Fibroblast of skin of right biceps (primary cell): ENCODE data around the gene SMARCD2.

ENCODE experiments used
- DNase-seq: peaks from one replicate; pipeline ENCODE4 v3.0.0-alpha.2; 2013

The SMARCD2 gene

GRCh38 chr17:63831505-63831904 is 11.0 kb downstream of the SMARCD2 start:
- DNase-seq: no peak

- DNase-seq: no peak
Measured at GRCh38 chr17:63830904-63831491, 11.5 kb downstream of the SMARCD2 start.

DNA sequence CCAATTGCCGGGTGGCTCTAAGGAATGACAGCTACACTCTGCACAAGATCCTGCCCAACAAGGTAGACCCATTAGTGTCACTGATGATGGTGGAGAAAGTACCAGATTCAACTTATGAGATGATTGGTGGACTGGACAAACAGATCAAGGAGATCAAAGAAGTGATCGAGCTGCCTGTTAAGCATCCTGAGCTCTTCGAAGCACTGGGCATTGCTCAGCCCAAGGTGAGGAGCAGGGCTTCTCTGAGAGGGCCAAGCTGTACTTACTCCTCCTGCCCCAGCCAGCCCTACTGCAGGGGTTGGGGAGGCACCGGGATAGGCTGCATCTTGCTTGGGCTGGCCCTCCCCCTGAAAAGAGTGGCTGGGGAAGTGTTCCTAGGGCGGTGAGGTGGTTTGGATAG is 12.2 kb downstream of the SMARCD2 start:
- DNase-seq: no peak

DNA sequence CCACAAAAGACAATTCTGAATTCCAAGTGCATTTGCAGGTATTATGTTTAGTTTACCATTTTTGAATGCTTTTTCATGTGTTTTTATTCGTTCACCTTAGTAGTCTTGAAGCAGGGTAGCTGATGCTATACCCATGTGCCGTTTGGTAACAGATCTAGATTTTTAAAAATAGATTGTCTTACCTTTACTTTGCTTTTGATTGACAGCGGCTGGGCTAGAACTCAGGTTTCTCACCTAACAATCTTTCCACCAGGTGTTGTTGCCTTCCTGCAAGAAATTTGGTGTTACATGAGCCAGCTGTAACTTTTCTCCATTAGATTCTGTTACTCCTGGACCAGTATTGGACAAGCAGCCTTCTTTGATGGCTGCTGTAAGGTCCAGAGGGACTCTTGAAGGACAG is 13.5 kb downstream of the SMARCD2 start:
- DNase-seq: no peak

DNA sequence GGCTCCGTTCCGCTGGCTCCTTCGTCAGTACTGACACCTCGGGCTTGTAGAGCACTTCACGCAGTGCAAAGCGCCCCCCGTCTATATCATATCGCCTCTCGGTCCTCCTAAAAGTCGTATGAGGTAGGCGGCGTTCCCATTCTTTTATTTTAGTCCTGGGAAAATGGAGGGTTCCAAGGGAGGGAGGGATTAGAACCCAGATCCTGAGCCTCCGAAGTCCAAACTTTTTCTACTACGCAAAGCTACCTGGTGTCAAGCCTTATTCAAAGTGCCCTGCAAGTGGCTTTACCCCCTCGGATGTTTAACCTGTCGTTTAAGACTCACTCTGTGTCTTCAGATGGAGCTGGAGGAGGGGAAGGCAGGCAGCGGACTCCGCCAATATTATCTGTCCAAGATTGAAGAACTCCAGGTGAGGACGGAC is 14.7 kb downstream of the SMARCD2 start:
- no peak for DNase-seq

DNA sequence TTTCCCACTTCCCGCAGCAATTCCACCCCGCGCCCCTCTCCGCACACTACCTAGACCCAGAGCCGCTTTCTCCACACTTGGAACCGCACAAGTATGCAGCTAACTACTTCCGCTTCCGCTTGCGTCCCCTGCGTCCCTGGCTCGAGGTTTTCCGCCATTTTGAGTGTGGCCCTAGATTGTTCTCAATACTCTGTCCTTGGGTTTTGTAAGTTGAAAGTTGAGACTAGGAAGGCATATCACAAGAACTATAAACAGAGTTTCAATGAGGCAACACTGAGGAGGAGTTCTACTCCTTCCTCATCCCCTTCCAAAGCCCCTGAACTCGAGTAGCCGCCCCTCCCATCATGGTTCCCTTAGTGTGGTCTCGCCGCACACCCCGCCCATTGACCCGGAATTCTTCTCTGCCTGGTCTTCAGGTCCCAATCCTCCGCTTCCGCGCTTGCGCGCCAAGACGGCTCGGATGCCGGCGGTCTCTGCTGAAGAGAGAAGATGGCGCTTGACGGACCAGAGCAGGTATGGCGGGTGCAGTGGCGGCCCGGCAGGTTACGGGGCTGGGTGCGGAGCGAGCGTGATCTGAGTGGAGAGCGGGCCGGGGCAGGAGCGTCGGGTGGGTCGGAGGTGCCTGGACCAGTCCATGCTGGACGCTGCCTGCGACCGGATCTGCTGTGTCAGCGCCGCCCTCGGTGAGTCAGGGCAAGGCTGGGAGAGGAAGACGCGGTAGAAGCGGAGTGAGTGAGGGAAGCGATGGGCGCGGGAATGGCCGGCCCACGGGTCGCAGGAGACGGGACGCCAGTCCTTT is 15.3 kb downstream of the SMARCD2 start, which contains the start of the genes FTSJ3 and PSMC5:
Gene FTSJ3 (minus strand): TSS at position 662 of the 799 bp plus-strand sequence. CDS start 761 bp downstream, outside the sequence.
Gene PSMC5 (plus strand): TSS at position 430 of the 799 bp plus-strand sequence. CDS start 60 bp downstream, at position 490.
- peak; percentile 95 for DNase-seq

DNA sequence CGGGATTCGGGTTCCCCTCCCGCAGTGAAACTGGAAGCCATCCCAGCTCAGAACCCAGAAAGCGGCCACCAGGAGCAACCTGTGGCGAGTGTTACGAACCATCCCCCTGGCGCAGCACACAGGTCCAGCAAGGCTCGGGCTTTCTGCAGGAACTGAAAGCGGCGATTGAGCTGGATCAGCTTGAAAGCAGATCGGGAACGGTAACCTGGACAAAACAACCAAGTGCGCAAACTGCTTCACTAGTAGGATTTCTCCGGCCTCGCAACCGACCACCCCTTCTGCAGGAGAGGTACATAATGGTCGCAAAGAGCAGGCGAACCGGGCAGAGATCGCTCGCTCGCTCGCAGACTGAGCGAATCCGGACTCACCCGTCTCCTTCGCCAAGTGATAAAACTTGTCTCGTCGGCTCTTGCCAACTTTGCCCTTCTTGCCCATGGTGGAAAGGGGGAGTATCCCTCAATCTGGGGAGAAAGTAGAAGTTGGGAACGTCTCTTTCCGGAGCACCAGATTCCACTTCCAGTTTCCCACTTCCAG is 15.9 kb downstream of the SMARCD2 start:
- no peak for DNase-seq

GRCh38 chr17:63824362-63824761 is 18.1 kb downstream of the SMARCD2 start:
- no peak for DNase-seq

GRCh38 chr17:63823659-63824331 is 18.7 kb downstream of the SMARCD2 start:
- no peak for DNase-seq

DNA sequence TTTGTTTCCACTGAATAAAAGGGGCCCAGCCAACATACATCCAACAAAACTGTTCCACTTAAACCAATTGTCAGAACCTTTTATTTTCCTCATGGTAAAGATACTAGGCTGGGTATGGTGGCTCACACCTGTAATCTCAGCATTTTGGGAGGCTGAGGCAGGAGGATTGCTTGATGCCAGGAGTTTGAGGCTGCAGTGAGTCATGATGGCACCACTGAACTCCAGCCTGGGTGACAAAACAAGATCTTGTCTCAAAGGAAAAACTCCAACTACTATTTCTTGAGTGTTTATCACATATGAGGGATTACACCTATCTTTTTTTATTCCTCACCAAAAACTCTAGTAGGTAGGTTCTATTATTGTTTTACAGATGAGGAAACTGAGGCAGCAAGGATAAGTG is 19.9 kb downstream of the SMARCD2 start:
- no peak for DNase-seq

- no peak for DNase-seq
Measured at GRCh38 chr17:63821804-63822203, 20.7 kb downstream of the SMARCD2 start.

- DNase-seq: no peak
Measured at GRCh38 chr17:63820963-63821561, 21.4 kb downstream of the SMARCD2 start.

- no peak for DNase-seq
Measured at GRCh38 chr17:63819585-63820537, 22.6 kb downstream of the SMARCD2 start.

DNA sequence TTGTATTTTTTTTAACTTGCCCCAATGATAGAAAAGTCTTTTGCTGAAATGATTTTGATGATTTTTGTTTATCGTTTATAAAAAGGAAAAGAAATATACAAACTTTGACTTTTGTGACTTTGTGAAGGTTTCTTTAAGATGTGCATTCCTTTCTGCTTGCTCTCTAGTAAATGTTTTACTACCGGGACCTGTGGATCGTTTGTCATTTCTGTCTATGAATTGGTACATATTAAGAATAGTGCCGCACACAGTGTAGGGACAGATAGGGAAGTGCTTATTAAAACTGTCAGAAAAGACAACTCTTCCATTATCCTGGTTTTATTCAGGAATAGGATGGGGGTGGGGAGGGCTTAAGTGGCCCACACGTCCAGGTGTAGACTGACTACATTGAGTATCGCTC is 23.4 kb downstream of the SMARCD2 start:
- DNase-seq: no peak

GRCh38 chr17:63817736-63818385 is 24.6 kb downstream of the SMARCD2 start:
- DNase-seq: no peak

DNA sequence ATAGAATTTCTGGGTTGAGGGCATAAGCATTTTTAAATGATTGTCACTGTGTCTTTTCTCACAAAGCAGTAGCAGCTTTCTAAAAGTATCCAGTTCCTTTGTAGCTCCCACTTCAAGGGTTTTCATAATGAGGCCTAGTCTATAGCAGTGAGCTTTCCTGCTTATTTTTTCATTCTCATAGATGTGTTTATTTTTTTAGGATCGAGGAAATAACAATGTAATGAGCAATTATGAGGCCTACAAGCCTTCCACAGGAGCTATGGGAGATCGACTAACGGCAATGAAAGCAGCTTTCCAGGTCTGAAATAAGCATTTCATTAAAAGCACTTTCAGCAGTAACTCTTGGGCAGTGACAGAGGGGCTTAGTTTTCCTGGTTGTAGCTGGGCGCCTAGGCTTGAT is 25.8 kb downstream of the SMARCD2 start:
- no peak for DNase-seq

- DNase-seq: no peak
Measured at GRCh38 chr17:63816123-63816522, 26.4 kb downstream of the SMARCD2 start.

GRCh38 chr17:63809970-63810369 is 32.5 kb downstream of the SMARCD2 start:
- no peak for DNase-seq

DNA sequence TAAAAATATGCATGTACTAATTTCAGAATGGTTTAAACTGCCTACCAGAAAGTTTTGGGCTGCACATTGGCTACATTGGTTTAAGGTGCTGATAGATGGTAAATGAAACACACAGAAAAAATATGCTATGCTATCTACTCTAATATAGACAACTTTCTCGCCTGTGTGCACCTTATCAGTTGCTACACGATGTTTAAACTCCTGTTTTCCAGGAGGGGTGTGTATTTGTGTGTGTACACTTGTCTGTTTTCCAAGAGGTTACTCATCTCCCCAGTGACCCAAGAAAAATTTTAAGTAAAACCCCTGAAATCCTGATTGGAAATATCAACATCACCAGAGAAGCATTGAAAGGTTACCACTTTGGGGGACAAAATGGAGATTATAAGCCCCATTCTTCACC is 36.9 kb downstream of the SMARCD2 start:
- no peak for DNase-seq

GRCh38 chr17:63804328-63804727 is 38.2 kb downstream of the SMARCD2 start:
- DNase-seq: no peak

DNA sequence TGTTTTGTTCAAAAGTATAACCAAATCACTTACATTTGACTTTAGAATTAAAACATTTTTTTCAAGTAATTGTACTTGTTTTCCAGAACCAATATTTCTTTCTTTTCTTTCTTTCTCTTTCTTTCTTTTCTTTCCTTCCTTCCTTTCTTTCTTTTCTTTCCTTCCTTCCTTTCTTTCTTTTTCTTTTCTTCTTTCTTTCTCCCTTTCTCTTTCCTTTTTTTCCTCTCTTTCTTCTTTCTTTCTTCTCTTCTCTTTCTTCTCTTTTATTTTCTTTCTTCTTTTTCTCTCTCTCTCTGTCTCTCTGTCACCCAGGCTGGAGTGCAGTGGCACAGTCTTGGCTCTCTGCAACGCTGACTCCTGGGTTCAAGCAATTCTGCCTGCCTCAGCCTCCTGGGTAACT is 41.7 kb downstream of the SMARCD2 start:
- DNase-seq: no peak
